Muscle layer of duodenum (tissue), 2 donors: Measurements from ENCODE around the gene ZNF385D.
"Not testable (repeated sequence)": the region's sequence is repeated elsewhere in the genome, so short reads cannot be mapped to it uniquely, and the experiment has no call there.

ENCODE experiments used
- H3K27ac ChIP-seq: one replicate; pipeline ENCODE4 v1.7.0; 2013; ENCODE audit warnings: mild to moderate bottlenecking, low read length
- H3K27me3 ChIP-seq: one replicate; pipeline ENCODE4 v1.7.0; 2013; ENCODE audit warnings: low read depth, mild to moderate bottlenecking, control low read depth, low read length
- H3K36me3 ChIP-seq, 2 donors: one replicate each; pipeline ENCODE4 v1.7.0; 2013; ENCODE audit warnings: low read length in 2 of 2, control low read depth in 1 of 2, mild to moderate bottlenecking in 1 of 2; ENCODE audit not compliant: insufficient read depth in 2 of 2, control insufficient read depth in 1 of 2
- H3K4me1 ChIP-seq, 2 donors: one replicate each; pipeline ENCODE4 v1.7.0; 2013; ENCODE audit warnings: low read length in 2 of 2, mild to moderate bottlenecking in 2 of 2, control low read depth in 1 of 2, moderate library complexity in 1 of 2; ENCODE audit not compliant: insufficient read depth in 2 of 2, control insufficient read depth in 1 of 2
- H3K4me3 ChIP-seq, 2 donors: one replicate each; pipeline ENCODE4 v1.7.0; 2013; ENCODE audit warnings: low read length in 2 of 2, low read depth in 1 of 2, mild to moderate bottlenecking in 1 of 2
- H3K9me3 ChIP-seq, 2 donors: one replicate each; pipeline ENCODE4 v1.7.0; 2013; ENCODE audit warnings: low read length in 2 of 2, control low read depth in 1 of 2, mild to moderate bottlenecking in 1 of 2; ENCODE audit not compliant: control insufficient read depth in 1 of 2
- donor health status: healthy.

ZNF385D gene

GRCh38 chr3:21393683-21394311, 357.2 kb downstream of the ZNF385D start:
- H3K27me3 ChIP-seq: no peaks in the 10 kb centered on the region

GRCh38 chr3:21392526-21392925, 358.5 kb downstream of the ZNF385D start:
- H3K36me3 ChIP-seq: no peaks in the 10 kb centered on the region

More at GRCh38 chr3:21393683-21394311, 357.2 kb downstream of the ZNF385D start:
- Histone ChIP-seq H3K36me3 (no peaks in the 10 kb centered on the region), H3K9me3 (no peaks in the 10 kb centered on the region), H3K4me3 (no peak overlapping the region), H3K27ac (no peak overlapping the region), H3K4me1 (no peaks in the 10 kb centered on the region)

GRCh38 chr3:21390856-21391255, 360.2 kb downstream of the ZNF385D start:
- no peak overlapping the region for H3K27ac ChIP-seq
- no peaks in the 10 kb centered on the region for H3K27me3 ChIP-seq
- no peaks in the 10 kb centered on the region for H3K36me3 ChIP-seq
- H3K9me3 ChIP-seq: no peaks in the 10 kb centered on the region
- H3K4me1 ChIP-seq: no peaks in the 10 kb centered on the region
- H3K4me3 ChIP-seq: no peak overlapping the region

More at GRCh38 chr3:21392526-21392925, 358.5 kb downstream of the ZNF385D start:
- H3K4me1 ChIP-seq: no peaks in the 10 kb centered on the region
- H3K4me3 ChIP-seq: no peak overlapping the region
- no peaks in the 10 kb centered on the region for H3K9me3 ChIP-seq
- no peak overlapping the region for H3K27ac ChIP-seq
- no peaks in the 10 kb centered on the region for H3K27me3 ChIP-seq

GRCh38 chr3:21390136-21390535, 360.9 kb downstream of the ZNF385D start:
- H3K4me3 ChIP-seq: no peak overlapping the region
- no peaks in the 10 kb centered on the region for H3K9me3 ChIP-seq
- H3K36me3 ChIP-seq: no peaks in the 10 kb centered on the region
- H3K27ac ChIP-seq: no peak overlapping the region
- H3K27me3 ChIP-seq: no peaks in the 10 kb centered on the region
- H3K4me1 ChIP-seq: no peaks in the 10 kb centered on the region

GRCh38 chr3:21387142-21387826, 363.7 kb downstream of the ZNF385D start:
- not testable (repeated sequence) for H3K36me3 ChIP-seq, H3K9me3 ChIP-seq, H3K4me1 ChIP-seq, H3K27ac ChIP-seq, H3K4me3 ChIP-seq, H3K27me3 ChIP-seq

GRCh38 chr3:21378036-21378435, 373.0 kb downstream of the ZNF385D start:
- H3K9me3 ChIP-seq, H3K36me3 ChIP-seq, H3K27ac ChIP-seq, H3K4me3 ChIP-seq, H3K27me3 ChIP-seq, H3K4me1 ChIP-seq: not testable (repeated sequence)

GRCh38 chr3:21377071-21377769, 373.8 kb downstream of the ZNF385D start:
- H3K4me3 ChIP-seq: no peak overlapping the region
- no peak overlapping the region for H3K27ac ChIP-seq
- no peaks in the 10 kb centered on the region for H3K27me3 ChIP-seq
- H3K4me1 ChIP-seq: no peaks in the 10 kb centered on the region
- no peaks in the 10 kb centered on the region for H3K36me3 ChIP-seq
- no peaks in the 10 kb centered on the region for H3K9me3 ChIP-seq

- H3K4me3 ChIP-seq: no peak overlapping the region
- H3K36me3 ChIP-seq: no peaks in the 10 kb centered on the region
- H3K27me3 ChIP-seq: no peaks in the 10 kb centered on the region
- no peaks in the 10 kb centered on the region for H3K4me1 ChIP-seq
- H3K27ac ChIP-seq: no peak overlapping the region
- H3K9me3 ChIP-seq: no peaks in the 10 kb centered on the region
These were observed 378.7 kb downstream of the ZNF385D start for GRCh38 chr3:21372316-21372715.
